K562 (cell line): ENCODE data around the gene SEC31A. TPM values are rescaled to one million over a fixed set of nuclear protein-coding genes. Genes with fewer than 3 reads are reported as not detected.
A peak's percentile ranks its signal among the peaks of the same experiment; 100 is the strongest.

Experiments
- ARID1B ChIP-seq: fragments of 450-650 bp; IDR thresholded peaks from 2 replicates; pipeline ENCODE4 v1.6.1; 2016; ENCODE audit warnings: antibody characterized with exemption, mild to moderate bottlenecking, inconsistent platforms
- ARNT ChIP-seq, 2 experiments: fragments of 450-650 bp; IDR thresholded peaks; 2 replicates each; pipeline ENCODE4 v1.6.1; 2016; ENCODE audit warnings: mild to moderate bottlenecking in 1 of 2
- EHMT2 ChIP-seq: fragments of 450-650 bp; IDR thresholded peaks from 2 replicates; pipeline ENCODE4 v1.6.1; 2018; ENCODE audit warnings: antibody characterized with exemption
- ETV1 ChIP-seq: fragments of 450-650 bp; conservative IDR thresholded peaks from 2 replicates; pipeline ENCODE4 v1.6.1; 2016; ENCODE audit warnings: missing genetic modification characterization, control low read depth, low read depth, missing compliant biosample characterization
- GABPB2 ChIP-seq: fragments of 250-450 bp; sonication (Bioruptor Pico); conservative IDR thresholded peaks from 2 replicates; pipeline ENCODE4 v1.5.1; 2021; ENCODE audit warnings: mild to moderate bottlenecking
- HDAC1 ChIP-seq, 2 experiments: fragments of 450-650 bp; IDR thresholded peaks; 2 replicates each; pipeline ENCODE4 v1.6.1; 2016 to 2017; ENCODE audit warnings: inconsistent platforms in 1 of 2, mild to moderate bottlenecking in 1 of 2, moderate library complexity in 1 of 2
- HNRNPLL ChIP-seq: fragments of 200-400 bp; formaldehyde crosslinking; IDR thresholded peaks from 2 replicates; pipeline ENCODE4 v1.6.1; 2017; ENCODE audit warnings: low read length, low read depth, mild to moderate bottlenecking; ENCODE audit not compliant: poor library complexity, severe bottlenecking
- MCM3 ChIP-seq: fragments of 450-650 bp; IDR thresholded peaks from 2 replicates; pipeline ENCODE4 v1.6.1; 2016
- MCM7 ChIP-seq, 2 experiments: fragments of 450-650 bp; IDR thresholded peaks; 2 replicates each; pipeline ENCODE4 v1.6.1; 2016 to 2018
- NFATC3 ChIP-seq: fragments of 450-650 bp; IDR thresholded peaks from 2 replicates; pipeline ENCODE4 v1.6.1; 2017; ENCODE audit warnings: mild to moderate bottlenecking
- SAFB ChIP-seq: fragments of 200-400 bp; formaldehyde crosslinking; IDR thresholded peaks from 2 replicates; pipeline ENCODE4 v1.6.1; 2017; ENCODE audit warnings: low read depth, low read length, borderline replicate concordance
- SMARCC2 ChIP-seq: fragments of 450-650 bp; IDR thresholded peaks from 2 replicates; pipeline ENCODE4 v1.6.1; 2017; ENCODE audit warnings: antibody characterized with exemption, moderate library complexity, mild to moderate bottlenecking, low read depth
- SMARCE1 ChIP-seq: fragments of 450-650 bp; IDR thresholded peaks from 2 replicates; pipeline ENCODE4 v1.7.1; 2016; ENCODE audit warnings: mild to moderate bottlenecking
- TAF7 ChIP-seq: fragments of 450-650 bp; IDR thresholded peaks from 2 replicates; pipeline ENCODE4 v1.6.1; 2016; ENCODE audit warnings: missing genetic modification characterization, missing compliant biosample characterization
- TBP ChIP-seq: optimal IDR thresholded peaks from 2 replicates; pipeline ENCODE3; 2011; ENCODE audit warnings: low read depth, low read length, improper control_type of control experiment
- ZC3H8 ChIP-seq: fragments of 450-650 bp; IDR thresholded peaks from 2 replicates; pipeline ENCODE4 v1.6.1; 2017
- ZKSCAN3 ChIP-seq: fragments of 250-450 bp; sonication (Bioruptor Pico); IDR thresholded peaks from 2 replicates; pipeline ENCODE4 v1.4.0; 2020
- polyA plus RNA-seq, 8 experiments: library from polyadenylated mRNA; depleted of rRNA in 4 of 8; stranded (reverse) in 5 of 8; unstranded in 3 of 8; fragments of >200 nt; fragmentation: Nextera tagmentation in 2 of 8; fragmentation: Illumina TruSeq in 1 of 8; extraction: Ambion mirVana in 2 of 8; extraction: Trizol in 1 of 8; gene quantifications; 2 replicates each; pipeline versions ENCODE4 v1.2.1 to v1.2.3, GENCODE V29; 2011 to 2014; ENCODE audit warnings: inconsistent platforms in 1 of 8, missing spikeins in 1 of 8
- total RNA-seq, 7 experiments: library from RNA; depleted of rRNA in 6 of 7; stranded (reverse); fragments of >200 nt in 6 of 7; fragmentation: Illumina TruSeq in 2 of 7; extraction: Trizol in 2 of 7; gene quantifications; 2 replicates each; pipeline versions ENCODE4 v1.2.1 to v1.2.3, GENCODE V29; 2011 to 2021; ENCODE audit warnings: low replicate concordance in 1 of 7
- TF ChIP-seq, protein P1 (sequence below), 2 experiments: fragments of 450-650 bp in 1 of 2; IDR thresholded peaks; 2 replicates each; pipeline ENCODE4 v1.6.1; 2011 to 2017; ENCODE audit warnings: low read depth in 2 of 2, antibody characterized with exemption in 1 of 2, borderline replicate concordance in 1 of 2, low read length in 1 of 2, mild to moderate bottlenecking in 1 of 2, mixed read lengths in 1 of 2; ENCODE audit not compliant: control insufficient read depth in 1 of 2
- TF ChIP-seq, protein P2 (sequence below): sonication (generic); formaldehyde crosslinking; IDR thresholded peaks from 2 replicates; pipeline ENCODE4 v1.8.0; 2022; ENCODE audit warnings: mild to moderate bottlenecking, missing genetic modification reagents
- TF ChIP-seq, protein P3 (sequence below), 2 experiments: fragments of 450-650 bp in 1 of 2; sonication (generic) in 1 of 2; formaldehyde crosslinking; conservative IDR thresholded peaks; 2 replicates each; pipeline versions ENCODE4 v1.4.0 to v1.8.1; 2020 to 2022; ENCODE audit warnings: mild to moderate bottlenecking in 1 of 2, missing genetic modification reagents in 1 of 2
- TF ChIP-seq, protein P4 (sequence below): fragments of 450-650 bp; formaldehyde crosslinking; conservative IDR thresholded peaks from 2 replicates; pipeline ENCODE4 v1.4.0; 2022; ENCODE audit warnings: mild to moderate bottlenecking, missing genetic modification characterization

The SEC31A gene
- total and polyA plus RNA-seq, 9 of the 15 experiments (the other 6 are each of a cell fraction or from before 2014, with no cell fraction given), result 78.9 to 241 (median 173) TPM

DNA sequence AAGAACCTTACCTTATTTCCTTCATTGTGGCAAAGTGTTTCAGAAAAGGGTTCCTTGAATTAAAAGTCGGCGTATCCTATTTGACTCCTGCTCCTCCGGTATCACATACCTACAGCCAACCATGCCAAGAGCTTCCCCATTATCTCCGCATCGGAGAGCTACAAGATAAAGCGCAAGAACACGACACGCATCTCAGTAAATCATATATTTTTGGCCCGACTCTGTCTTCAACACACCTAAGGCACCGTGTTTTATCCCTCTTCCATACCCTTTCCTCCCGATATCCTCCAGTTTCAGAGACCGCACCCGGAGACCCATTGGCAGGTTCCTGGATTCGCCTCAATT lies 9.1 kb upstream of the SEC31A start (continued):
- TF ChIP-seq TBP (no peak), NFATC3 (peak; percentile 86; the same call in 1 of the 2 replicates), EHMT2 (peak; percentile 52; the same call in 1 of the 2 replicates), HNRNPLL (peak; percentile 15), ARNT (IDR thresholded peaks at IDR 0.05) (0 out of 4 replicates have a peak, but pooled peaks of 1 of the 2 experiments have one; percentile 90), MCM3 (no peak), ZC3H8 (0 out of 2 replicates have a peak, but pooled peaks have one; percentile 45), SAFB (no peak), ETV1 (tag) (no peak), MCM7 (IDR thresholded peaks at IDR 0.05) (peak in 1 of 2 experiments; percentile 63; a peak in 1 of 4 replicates), ZKSCAN3 (CRISPR knock-in tag) (no peak), HDAC1 (IDR thresholded peaks at IDR 0.05) (peak in 1 of 2 experiments; percentile 71; a peak in 2 of 4 replicates), SMARCE1 (peak; percentile 71), ARID1B (peak; percentile 51; the same call in 1 of the 2 replicates), GABPB2 (CRISPR knock-in tag) (no peak), TAF7 (tag) (peak; percentile 99), SMARCC2 (0 out of 2 replicates have a peak, but pooled peaks have one; percentile 53)
- TF ChIP-seq, protein P1, sequence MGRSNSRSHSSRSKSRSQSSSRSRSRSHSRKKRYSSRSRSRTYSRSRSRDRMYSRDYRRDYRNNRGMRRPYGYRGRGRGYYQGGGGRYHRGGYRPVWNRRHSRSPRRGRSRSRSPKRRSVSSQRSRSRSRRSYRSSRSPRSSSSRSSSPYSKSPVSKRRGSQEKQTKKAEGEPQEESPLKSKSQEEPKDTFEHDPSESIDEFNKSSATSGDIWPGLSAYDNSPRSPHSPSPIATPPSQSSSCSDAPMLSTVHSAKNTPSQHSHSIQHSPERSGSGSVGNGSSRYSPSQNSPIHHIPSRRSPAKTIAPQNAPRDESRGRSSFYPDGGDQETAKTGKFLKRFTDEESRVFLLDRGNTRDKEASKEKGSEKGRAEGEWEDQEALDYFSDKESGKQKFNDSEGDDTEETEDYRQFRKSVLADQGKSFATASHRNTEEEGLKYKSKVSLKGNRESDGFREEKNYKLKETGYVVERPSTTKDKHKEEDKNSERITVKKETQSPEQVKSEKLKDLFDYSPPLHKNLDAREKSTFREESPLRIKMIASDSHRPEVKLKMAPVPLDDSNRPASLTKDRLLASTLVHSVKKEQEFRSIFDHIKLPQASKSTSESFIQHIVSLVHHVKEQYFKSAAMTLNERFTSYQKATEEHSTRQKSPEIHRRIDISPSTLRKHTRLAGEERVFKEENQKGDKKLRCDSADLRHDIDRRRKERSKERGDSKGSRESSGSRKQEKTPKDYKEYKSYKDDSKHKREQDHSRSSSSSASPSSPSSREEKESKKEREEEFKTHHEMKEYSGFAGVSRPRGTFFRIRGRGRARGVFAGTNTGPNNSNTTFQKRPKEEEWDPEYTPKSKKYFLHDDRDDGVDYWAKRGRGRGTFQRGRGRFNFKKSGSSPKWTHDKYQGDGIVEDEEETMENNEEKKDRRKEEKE (IDR thresholded peaks at IDR 0.05; ENCODE audit: borderline replicate concordance in 1 of 2, control insufficient read depth in 1 of 2, low read depth in 2 of 2, low read length in 1 of 2), result peak in 1 of 2 experiments; percentile 62; a peak in 1 of 4 replicates
- TF ChIP-seq, protein P2, sequence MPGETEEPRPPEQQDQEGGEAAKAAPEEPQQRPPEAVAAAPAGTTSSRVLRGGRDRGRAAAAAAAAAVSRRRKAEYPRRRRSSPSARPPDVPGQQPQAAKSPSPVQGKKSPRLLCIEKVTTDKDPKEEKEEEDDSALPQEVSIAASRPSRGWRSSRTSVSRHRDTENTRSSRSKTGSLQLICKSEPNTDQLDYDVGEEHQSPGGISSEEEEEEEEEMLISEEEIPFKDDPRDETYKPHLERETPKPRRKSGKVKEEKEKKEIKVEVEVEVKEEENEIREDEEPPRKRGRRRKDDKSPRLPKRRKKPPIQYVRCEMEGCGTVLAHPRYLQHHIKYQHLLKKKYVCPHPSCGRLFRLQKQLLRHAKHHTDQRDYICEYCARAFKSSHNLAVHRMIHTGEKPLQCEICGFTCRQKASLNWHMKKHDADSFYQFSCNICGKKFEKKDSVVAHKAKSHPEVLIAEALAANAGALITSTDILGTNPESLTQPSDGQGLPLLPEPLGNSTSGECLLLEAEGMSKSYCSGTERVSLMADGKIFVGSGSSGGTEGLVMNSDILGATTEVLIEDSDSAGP (CRISPR knock-in tag), result no peak
- TF ChIP-seq, protein P3, sequence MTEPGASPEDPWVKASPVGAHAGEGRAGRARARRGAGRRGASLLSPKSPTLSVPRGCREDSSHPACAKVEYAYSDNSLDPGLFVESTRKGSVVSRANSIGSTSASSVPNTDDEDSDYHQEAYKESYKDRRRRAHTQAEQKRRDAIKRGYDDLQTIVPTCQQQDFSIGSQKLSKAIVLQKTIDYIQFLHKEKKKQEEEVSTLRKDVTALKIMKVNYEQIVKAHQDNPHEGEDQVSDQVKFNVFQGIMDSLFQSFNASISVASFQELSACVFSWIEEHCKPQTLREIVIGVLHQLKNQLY (CRISPR knock-in tag; conservative IDR thresholded peaks at IDR 0.05), result no peak
- TF ChIP-seq, protein P4, sequence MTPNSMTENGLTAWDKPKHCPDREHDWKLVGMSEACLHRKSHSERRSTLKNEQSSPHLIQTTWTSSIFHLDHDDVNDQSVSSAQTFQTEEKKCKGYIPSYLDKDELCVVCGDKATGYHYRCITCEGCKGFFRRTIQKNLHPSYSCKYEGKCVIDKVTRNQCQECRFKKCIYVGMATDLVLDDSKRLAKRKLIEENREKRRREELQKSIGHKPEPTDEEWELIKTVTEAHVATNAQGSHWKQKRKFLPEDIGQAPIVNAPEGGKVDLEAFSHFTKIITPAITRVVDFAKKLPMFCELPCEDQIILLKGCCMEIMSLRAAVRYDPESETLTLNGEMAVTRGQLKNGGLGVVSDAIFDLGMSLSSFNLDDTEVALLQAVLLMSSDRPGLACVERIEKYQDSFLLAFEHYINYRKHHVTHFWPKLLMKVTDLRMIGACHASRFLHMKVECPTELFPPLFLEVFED (CRISPR knock-in tag), result no peak; the same call in 1 of the 2 replicates
